GM18517 (cell line): Measurements from ENCODE around the gene C1orf56.
A peak's percentile ranks its signal among the peaks of the same experiment; 100 is the strongest.
"Not testable (repeated sequence)": the region's sequence is repeated elsewhere in the genome, so short reads cannot be mapped to it uniquely, and the experiment has no call there.

Source experiments
- ATAC-seq: cut with Tn5 transposase; IDR thresholded peaks from one replicate; pipeline ENCODE4 v1.9.1; 2021; ENCODE audit warnings: mild to moderate bottlenecking, moderate library complexity; ENCODE audit not compliant: unreplicated experiment

The C1orf56 gene

DNA sequence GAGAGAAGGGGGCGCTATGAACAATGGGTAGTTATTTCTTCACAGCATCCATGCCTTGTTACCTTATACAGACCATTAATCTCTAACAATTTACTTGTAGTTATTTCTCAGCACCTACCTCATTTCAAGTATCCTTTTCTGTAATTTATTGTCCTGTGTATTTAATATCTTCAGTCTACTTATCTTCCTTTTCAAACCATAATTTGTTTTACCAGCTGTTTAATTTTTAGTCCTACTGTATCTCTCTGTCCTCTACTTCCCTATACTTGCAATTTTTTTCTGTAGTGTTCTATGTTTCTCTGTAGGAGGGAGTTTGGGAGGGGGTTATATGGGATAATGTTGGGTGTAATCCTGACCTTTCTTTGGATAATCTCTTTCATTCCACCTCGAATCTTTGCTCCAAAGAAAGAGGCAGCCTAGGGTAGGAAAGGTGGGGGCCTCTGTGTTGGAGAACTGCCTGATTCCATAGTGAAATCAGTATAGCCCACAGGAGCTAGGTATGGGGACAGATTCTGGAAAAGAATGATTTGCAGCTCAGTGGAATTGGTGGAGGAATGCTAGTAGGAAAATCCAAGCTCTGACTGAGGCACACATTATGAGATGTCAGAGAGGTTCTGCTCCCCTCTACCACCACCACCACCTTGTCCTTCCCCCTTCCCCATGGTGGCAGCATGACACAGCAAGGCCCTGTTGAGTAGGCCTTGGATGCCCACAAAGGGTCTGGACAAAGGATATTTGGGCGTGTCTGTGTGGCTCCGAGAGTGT, 13.3 kb downstream of the C1orf56 start:
- no peak for ATAC-seq

DNA sequence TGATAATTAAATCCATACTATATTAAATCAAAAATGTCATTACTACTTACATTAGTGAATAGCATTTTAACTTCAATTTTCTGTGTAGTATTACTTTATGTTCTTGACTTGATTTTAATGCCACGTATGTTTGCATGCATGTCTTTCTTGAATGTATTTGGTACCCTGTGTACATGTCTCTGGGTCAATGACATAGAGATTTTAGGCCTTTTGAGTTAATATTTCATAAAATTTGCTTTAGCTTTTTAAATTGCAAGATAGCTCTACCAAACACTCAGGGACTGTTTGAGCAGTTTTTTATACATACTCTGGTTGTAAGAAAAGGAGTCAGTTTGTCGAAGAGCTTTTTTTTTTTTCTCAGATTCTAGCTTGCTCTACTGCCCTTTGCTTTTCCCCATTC, 14.2 kb downstream of the C1orf56 start:
- ATAC-seq, result no peak

DNA sequence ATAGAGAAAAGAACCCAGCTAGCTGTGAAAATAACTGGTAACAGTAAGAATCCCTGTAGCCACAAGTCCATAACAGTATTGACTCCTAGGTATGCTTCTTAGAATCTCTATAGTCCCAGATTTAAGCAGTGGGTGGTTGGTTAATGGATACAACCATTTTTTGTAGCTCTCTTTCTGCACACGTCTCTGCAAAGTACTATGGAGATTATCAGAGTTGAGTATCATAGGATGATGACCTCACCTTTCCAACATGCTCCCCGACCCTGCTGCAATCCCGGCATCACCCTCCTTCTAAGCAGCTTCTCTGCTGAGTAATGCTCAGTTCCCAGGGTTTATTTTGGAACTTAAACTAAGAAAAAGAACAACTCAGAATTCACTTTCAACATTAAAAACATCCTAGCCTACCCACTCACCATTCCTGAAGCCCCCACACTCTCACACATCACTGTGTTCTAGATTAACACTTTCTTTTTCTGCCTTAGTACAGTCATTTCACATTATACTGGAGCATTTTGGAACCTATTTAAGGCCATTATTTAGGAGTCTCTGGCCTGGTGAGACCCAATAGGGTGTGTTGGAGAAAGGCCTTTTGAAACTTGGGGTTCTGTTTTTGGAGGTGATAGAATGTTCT, 15.3 kb downstream of the C1orf56 start:
- no peak for ATAC-seq

GRCh38 chr1:151065089-151065645, 17.6 kb downstream of the C1orf56 start:
- ATAC-seq, result no peak

- ATAC-seq, result no peak
Measured at GRCh38 chr1:151067185-151067584, 19.6 kb downstream of the C1orf56 start.

- ATAC-seq, result no peak
Measured at GRCh38 chr1:151069103-151069486, 21.5 kb downstream of the C1orf56 start.

DNA sequence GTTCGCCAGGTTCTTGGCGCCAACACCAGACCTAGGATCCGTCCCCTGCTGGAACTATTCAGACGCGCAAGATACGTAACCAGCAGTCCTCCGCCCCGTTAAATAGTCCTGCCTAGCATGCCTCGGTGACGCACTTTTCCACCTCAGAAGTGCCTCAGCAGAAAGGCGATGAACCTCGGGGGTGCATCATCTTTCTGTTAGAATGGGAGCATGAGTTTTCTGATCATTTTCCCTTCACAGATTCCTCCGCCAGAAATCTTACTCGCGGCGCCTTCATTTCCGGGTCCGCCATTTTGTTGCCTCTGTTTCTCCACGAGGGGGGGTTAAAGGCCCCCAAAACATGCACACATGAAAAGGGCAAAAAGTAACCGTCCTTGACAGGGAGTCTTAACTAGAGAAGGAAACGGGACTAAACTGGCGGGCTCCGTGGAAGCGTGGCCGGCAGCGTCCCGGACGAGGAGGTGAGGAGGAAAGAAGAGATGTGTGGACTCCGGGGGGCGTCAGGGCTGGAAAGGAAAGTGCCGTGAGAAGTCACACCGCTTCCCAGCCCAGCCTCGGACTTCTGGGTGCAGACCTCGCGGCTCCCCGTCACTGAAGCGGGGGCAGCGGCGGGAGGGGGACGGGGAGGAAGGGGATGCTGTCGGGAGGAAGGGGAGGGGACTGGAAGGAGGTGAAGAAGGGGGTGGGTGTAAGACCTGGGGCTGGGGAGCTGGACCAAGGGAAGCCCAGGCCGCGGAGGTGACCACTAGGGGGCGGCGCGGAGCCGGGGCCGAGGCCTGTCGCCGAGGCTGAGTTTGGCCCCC, 23.1 kb downstream of the C1orf56 start, which contains the start of gene GABPB2:
Gene GABPB2, plus strand, starts transcription at position 288 of the 803 bp plus-strand sequence. CDS start 17,429 bp downstream, outside the sequence.
- ATAC-seq, result peak; percentile 63

GRCh38 chr1:151072224-151072623, 24.7 kb downstream of the C1orf56 start:
- ATAC-seq, result no peak

- ATAC-seq, result no peak
Measured at GRCh38 chr1:151085953-151086559, 38.5 kb downstream of the C1orf56 start.

DNA sequence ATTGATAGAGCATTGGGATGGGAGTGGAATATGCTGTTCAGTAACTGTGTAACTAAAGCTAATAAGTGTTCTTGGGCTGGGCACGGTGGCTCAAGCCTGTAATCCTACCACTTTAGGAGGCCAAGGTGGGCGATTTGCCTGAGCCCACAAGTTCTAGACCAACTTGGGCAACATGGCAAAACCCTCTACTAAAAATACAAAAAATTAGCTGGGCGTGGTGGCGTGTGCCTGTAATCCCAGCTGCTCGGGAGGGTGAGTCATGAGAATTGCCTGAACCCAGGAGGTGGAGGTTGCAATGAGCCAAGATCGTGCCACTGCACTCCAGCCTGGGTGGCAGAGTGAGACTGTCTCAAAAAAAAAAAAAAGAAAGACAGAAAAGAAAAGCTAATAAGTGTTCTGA, 49.9 kb downstream of the C1orf56 start:
- ATAC-seq, result not testable (repeated sequence)

GRCh38 chr1:151098126-151098525, 50.6 kb downstream of the C1orf56 start:
- ATAC-seq, result no peak
